ENCODE measurements around the gene NEK11.

- TF ChIP-seq CTCF (IDR thresholded peaks at IDR 0.05; ENCODE audit: poor library complexity) (no peak), EZH2 (IDR thresholded peaks at IDR 0.05; ENCODE audit: borderline replicate concordance) (no peak)
Observed at GRCh38 chr3:131169331-131169730, 142.7 kb downstream of the NEK11 start.
